Measurements from ENCODE around the gene SMNDC1. TPM values are rescaled to one million over a fixed set of nuclear protein-coding genes. Genes with fewer than 3 reads are reported as not detected.
A peak's percentile ranks its signal among the peaks of the same experiment; 100 is the strongest.

Gene SMNDC1
- total and polyA plus RNA-seq, 3 experiments from 2014 or later, result 17.7 to 60.1 (median 54.9) TPM

DNA sequence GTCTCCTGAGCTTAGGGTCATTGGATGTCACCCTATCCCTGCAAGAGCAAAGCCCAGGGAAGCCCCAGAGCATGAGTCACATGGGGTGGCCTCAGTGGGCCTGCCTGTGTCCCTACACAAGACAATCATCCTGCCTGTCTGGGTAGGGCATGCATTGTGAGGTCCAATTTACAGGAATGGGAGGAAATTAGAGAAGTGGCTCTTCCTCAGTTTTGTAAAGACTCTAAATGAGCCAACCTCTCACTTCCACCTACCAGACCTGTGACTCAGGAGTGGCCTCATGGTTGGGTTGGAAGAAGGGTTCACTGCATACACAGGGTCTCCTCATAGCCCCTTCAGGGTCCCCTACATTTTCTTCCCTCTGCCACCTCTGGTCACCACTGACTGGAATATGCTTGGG lies 43.6 kb upstream of the SMNDC1 start:
- no peaks in the 10 kb centered on the region for H3K36me3 ChIP-seq (ENCODE audit: insufficient read depth, low read length)
- Mint-ChIP-seq H3K36me3 (no peaks in the 10 kb centered on the region), H3K4me3 (no peak overlapping the region), H3K27me3 (peaks cover 0 to 1% of the 10 kb centered on the region in 2 donors), H3K27ac (no peak overlapping the region), H3K9me3 (no peaks in the 10 kb centered on the region), H3K4me1 (peaks cover 3 to 4% (median 3%) of the 10 kb centered on the region in 3 donors)
- ChIA-PET CTCF (no interaction called here), POLR2A (no interaction called here)
- no peak overlapping the region for H3K27ac ChIP-seq (ENCODE audit: low read depth, low read length)
- no peaks in the 10 kb centered on the region for H3K4me1 ChIP-seq (ENCODE audit: insufficient read depth, low read length)
- H3K4me3 ChIP-seq (ENCODE audit: low read length), result no peak overlapping the region
- H3K27me3 ChIP-seq (ENCODE audit: insufficient read depth, low read length, poor library complexity, severe bottlenecking), result no peaks in the 10 kb centered on the region
- DNase-seq, result no peak
- no peaks in the 10 kb centered on the region for H3K9me3 ChIP-seq (ENCODE audit: low read length)

DNA sequence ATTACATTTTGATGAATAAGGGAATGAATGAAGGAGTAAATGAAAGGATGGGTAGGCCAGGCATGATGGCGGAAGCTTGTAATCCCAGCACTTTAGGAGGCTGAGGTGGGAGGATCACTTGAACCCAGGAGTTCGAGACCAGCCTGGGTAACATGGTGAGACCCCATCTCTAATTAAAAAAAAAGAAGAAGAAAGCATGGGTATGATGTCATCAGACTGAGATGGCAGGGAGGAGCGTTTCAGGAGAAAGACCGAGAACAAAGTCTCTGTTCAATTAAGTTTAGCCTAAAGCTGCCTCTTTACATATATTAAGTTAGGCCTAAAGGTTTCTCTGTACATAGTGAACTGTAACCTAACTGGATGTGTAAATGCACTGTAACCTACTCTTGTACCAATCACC lies 42.2 kb upstream of the SMNDC1 start:
- Histone ChIP-seq H3K27ac (ENCODE audit: low read depth, low read length) (no peak overlapping the region), H3K36me3 (ENCODE audit: insufficient read depth, low read length) (no peaks in the 10 kb centered on the region), H3K4me1 (ENCODE audit: insufficient read depth, low read length) (no peaks in the 10 kb centered on the region), H3K27me3 (ENCODE audit: insufficient read depth, low read length, poor library complexity, severe bottlenecking) (no peaks in the 10 kb centered on the region), H3K4me3 (ENCODE audit: low read length) (no peak overlapping the region), H3K9me3 (ENCODE audit: low read length) (no peaks in the 10 kb centered on the region)
- Mint-ChIP-seq H3K27ac (no peak overlapping the region), H3K36me3 (no peaks in the 10 kb centered on the region), H3K27me3 (peaks cover 3 to 4% of the 10 kb centered on the region in 2 donors), H3K4me1 (no peaks in the 10 kb centered on the region), H3K9me3 (no peaks in the 10 kb centered on the region), H3K4me3 (no peak overlapping the region)
- ChIA-PET CTCF (no interaction called here), POLR2A (no interaction called here)
- DNase-seq, result no peak

DNA sequence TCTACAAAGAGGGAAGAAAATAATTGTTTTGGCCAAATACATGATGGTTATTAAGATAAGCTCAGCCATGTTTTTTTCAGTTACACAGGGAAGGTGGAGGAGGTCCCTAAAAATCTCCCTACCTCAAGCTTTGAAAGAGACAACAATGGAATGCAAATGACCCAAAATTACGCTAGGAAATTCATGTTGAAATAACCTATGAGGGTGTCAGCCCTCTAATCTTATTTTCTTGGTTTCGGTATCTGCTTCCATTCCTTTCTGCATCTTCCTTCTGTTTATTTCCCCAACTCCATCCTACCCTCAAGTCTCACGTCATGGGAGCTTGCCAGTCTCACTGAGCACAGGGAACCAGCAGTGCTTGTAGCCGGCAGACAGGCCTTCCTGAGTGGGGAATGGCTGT lies 40.6 kb upstream of the SMNDC1 start:
- H3K27me3 Mint-ChIP-seq, result peaks cover 3 to 7% of the 10 kb centered on the region in 2 donors
- ChIA-PET POLR2A (no interaction called here), CTCF (interaction anchor here (1.3 to 1.4 kb wide), 2 partner anchors 9 to 201 kb away, joined by 3 to 4 read pairs; no protein-coding TSS in a partner anchor)

DNA sequence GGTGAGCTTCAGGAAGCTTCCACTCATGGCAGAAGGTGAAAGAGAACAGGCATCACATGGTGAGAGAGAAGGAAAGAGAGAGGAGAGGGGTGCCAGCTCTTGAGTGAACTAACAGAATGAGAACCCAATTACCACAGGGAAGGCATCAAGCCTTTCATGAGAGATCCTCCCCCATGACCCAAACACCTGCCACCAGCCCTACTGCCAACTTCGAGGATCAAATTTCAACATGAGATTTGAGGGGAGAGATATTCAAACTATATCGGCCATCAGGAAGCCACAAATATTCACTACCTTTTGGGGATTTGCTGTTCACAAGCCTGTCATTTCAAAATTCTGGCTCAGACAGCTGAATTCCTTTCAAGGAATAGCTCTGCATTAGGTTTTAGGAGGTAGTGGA lies 39.9 kb upstream of the SMNDC1 start:
- Mint-ChIP-seq H3K9me3 (no peaks in the 10 kb centered on the region), H3K27me3 (peaks cover 3 to 11% of the 10 kb centered on the region in 2 donors)

More for the DNA sequence above, 40.6 kb upstream of the SMNDC1 start:
- Histone ChIP-seq H3K27me3 (ENCODE audit: insufficient read depth, low read length, poor library complexity, severe bottlenecking) (no peaks in the 10 kb centered on the region), H3K36me3 (ENCODE audit: insufficient read depth, low read length) (no peaks in the 10 kb centered on the region), H3K4me3 (ENCODE audit: low read length) (no peak overlapping the region), H3K27ac (ENCODE audit: low read depth, low read length) (no peak overlapping the region), H3K9me3 (ENCODE audit: low read length) (no peaks in the 10 kb centered on the region), H3K4me1 (ENCODE audit: insufficient read depth, low read length) (no peaks in the 10 kb centered on the region)
- Mint-ChIP-seq H3K9me3 (no peaks in the 10 kb centered on the region), H3K4me3 (no peak overlapping the region), H3K36me3 (no peaks in the 10 kb centered on the region), H3K27ac (peak overlapping the region in 1 of 8 donors; percentile 5), H3K4me1 (no peaks in the 10 kb centered on the region)
- no peak for DNase-seq

DNA sequence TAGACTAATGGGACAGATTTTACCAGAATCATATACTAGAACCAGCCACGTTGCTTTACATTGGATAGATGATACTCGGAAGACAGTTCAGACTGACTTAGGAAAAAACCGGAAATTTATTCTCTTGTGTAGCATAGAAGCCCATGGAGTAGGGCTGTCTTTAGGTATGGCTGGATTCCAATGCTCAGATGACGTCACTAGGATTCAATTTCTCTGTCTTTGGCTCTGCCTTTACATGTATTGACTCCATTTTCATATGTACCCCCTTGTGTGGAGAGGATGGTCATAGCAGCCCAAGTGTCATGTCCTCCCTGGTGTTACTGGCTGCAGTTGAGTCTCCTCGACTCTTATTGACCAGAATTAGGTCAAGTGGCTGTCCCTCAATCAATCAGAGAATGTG lies 39.2 kb upstream of the SMNDC1 start:
- Histone ChIP-seq H3K4me1 (ENCODE audit: insufficient read depth, low read length) (no peaks in the 10 kb centered on the region), H3K4me3 (ENCODE audit: low read length) (no peak overlapping the region), H3K27ac (ENCODE audit: low read depth, low read length) (no peak overlapping the region), H3K36me3 (ENCODE audit: insufficient read depth, low read length) (no peaks in the 10 kb centered on the region), H3K27me3 (ENCODE audit: insufficient read depth, low read length, poor library complexity, severe bottlenecking) (no peaks in the 10 kb centered on the region), H3K9me3 (ENCODE audit: low read length) (no peaks in the 10 kb centered on the region)
- Mint-ChIP-seq H3K36me3 (no peaks in the 10 kb centered on the region), H3K27me3 (peaks cover 3 to 11% of the 10 kb centered on the region in 2 donors), H3K4me3 (no peak overlapping the region), H3K27ac (no peak overlapping the region), H3K9me3 (no peaks in the 10 kb centered on the region), H3K4me1 (no peaks in the 10 kb centered on the region)
- ChIA-PET CTCF (interaction anchor here (1.4 kb wide), 1 partner anchor 11 kb away, joined by 4 read pairs; no protein-coding TSS in a partner anchor), POLR2A (no interaction called here)
- DNase-seq, result no peak

More for the DNA sequence above, 39.9 kb upstream of the SMNDC1 start:
- H3K4me3 Mint-ChIP-seq, result no peak overlapping the region
- Histone ChIP-seq H3K27ac (ENCODE audit: low read depth, low read length) (no peak overlapping the region), H3K36me3 (ENCODE audit: insufficient read depth, low read length) (no peaks in the 10 kb centered on the region), H3K4me1 (ENCODE audit: insufficient read depth, low read length) (no peaks in the 10 kb centered on the region), H3K27me3 (ENCODE audit: insufficient read depth, low read length, poor library complexity, severe bottlenecking) (no peaks in the 10 kb centered on the region), H3K9me3 (ENCODE audit: low read length) (no peaks in the 10 kb centered on the region), H3K4me3 (ENCODE audit: low read length) (no peak overlapping the region)
- H3K4me1 Mint-ChIP-seq, result no peaks in the 10 kb centered on the region
- no peak for DNase-seq
- ChIA-PET CTCF (interaction anchor here (1.4 kb wide), 1 partner anchor 10 kb away, joined by 4 read pairs; no protein-coding TSS in a partner anchor), POLR2A (no interaction called here)
- no peaks in the 10 kb centered on the region for H3K36me3 Mint-ChIP-seq
- no peak overlapping the region for H3K27ac Mint-ChIP-seq

DNA sequence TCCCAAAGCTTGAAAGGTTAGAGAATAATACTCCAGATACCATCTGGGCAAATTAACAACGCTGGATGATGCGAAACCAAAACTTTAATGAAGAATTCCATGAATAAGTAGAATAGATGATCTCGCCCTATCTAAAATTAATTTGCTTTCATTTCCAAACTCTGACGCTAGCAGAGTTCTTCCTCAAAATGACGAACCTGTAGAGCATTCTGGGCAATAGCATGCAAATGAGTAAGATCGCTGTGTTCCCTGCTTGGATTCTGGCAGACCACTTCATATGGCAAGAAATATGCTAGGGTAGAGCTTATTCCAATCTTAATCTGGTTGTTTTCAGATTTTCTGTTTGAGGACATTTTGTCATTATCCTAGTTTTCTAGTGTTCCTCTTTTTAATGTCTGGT lies 36.1 kb upstream of the SMNDC1 start:
- Mint-ChIP-seq H3K9me3 (no peaks in the 10 kb centered on the region), H3K36me3 (no peaks in the 10 kb centered on the region), H3K27me3 (peaks cover 3 to 11% of the 10 kb centered on the region in 2 donors), H3K4me3 (no peak overlapping the region), H3K27ac (no peak overlapping the region), H3K4me1 (peaks cover 0 to 4% (median 2%) of the 10 kb centered on the region in 3 donors)
- POLR2A ChIA-PET, result no interaction called here
- H3K9me3 ChIP-seq (ENCODE audit: low read length), result no peaks in the 10 kb centered on the region
- H3K4me3 ChIP-seq (ENCODE audit: low read length), result no peak overlapping the region
- CTCF ChIA-PET, result no interaction called here
- H3K4me1 ChIP-seq (ENCODE audit: insufficient read depth, low read length), result no peaks in the 10 kb centered on the region
- H3K36me3 ChIP-seq (ENCODE audit: insufficient read depth, low read length), result no peaks in the 10 kb centered on the region
- H3K27ac ChIP-seq (ENCODE audit: low read depth, low read length), result no peak overlapping the region
- DNase-seq, result no peak
- no peaks in the 10 kb centered on the region for H3K27me3 ChIP-seq (ENCODE audit: insufficient read depth, low read length, poor library complexity, severe bottlenecking)

DNA sequence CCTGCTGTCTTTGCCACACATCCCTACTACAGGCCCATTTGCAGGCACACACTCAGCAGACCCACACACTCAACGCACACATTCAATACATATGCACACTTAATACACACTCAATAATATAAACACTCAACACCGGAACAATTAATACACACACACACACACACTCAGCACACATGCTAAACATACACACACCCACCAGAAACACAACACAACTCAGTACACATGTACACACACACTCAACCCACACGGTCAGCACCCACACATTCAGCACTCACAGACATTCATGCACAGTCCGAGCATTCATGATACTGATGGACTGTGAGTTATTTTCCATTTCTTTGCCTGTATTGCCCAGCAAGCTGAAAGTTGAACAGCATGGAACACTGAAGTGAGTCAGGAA lies 35.4 kb upstream of the SMNDC1 start:
- no peaks in the 10 kb centered on the region for H3K36me3 Mint-ChIP-seq
- Histone ChIP-seq H3K27me3 (ENCODE audit: insufficient read depth, low read length, poor library complexity, severe bottlenecking) (no peaks in the 10 kb centered on the region), H3K9me3 (ENCODE audit: low read length) (no peaks in the 10 kb centered on the region), H3K4me1 (ENCODE audit: insufficient read depth, low read length) (no peaks in the 10 kb centered on the region), H3K36me3 (ENCODE audit: insufficient read depth, low read length) (no peaks in the 10 kb centered on the region), H3K4me3 (ENCODE audit: low read length) (no peak overlapping the region), H3K27ac (ENCODE audit: low read depth, low read length) (no peak overlapping the region)
- H3K4me1 Mint-ChIP-seq, result peaks cover 7 to 10% (median 9%) of the 10 kb centered on the region in 3 donors
- CTCF ChIA-PET, result no interaction called here
- POLR2A ChIA-PET, result no interaction called here
- no peak for DNase-seq
- H3K27ac Mint-ChIP-seq, result no peak overlapping the region
- H3K27me3 Mint-ChIP-seq, result peaks cover 3 to 11% of the 10 kb centered on the region in 2 donors
- H3K9me3 Mint-ChIP-seq, result no peaks in the 10 kb centered on the region
- H3K4me3 Mint-ChIP-seq, result no peak overlapping the region

DNA sequence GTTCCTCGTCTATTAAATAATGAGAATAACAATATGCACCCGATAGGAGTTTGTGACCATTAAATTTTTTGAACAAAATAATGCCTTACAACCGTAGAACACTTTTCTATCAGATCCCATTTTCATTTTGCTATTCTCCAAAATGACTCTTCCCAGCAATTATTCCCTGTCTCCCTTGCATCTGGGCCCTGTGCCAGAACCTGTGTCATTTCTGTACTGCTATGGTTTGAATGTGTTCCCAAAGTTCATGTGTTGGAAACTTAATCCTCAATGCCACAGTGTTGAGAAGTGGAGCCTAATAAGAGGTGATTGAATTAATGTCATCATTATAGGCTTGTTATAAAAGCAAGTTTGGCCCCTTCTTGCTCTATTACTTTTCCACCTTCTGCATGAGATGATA lies 33.2 kb upstream of the SMNDC1 start:
- Mint-ChIP-seq H3K4me1 (peaks cover 8 to 13% (median 9%) of the 10 kb centered on the region in 3 donors), H3K27me3 (peaks cover 0 to 11% of the 10 kb centered on the region in 2 donors), H3K9me3 (no peaks in the 10 kb centered on the region), H3K27ac (no peak overlapping the region), H3K36me3 (no peaks in the 10 kb centered on the region), H3K4me3 (no peak overlapping the region)
- Histone ChIP-seq H3K4me3 (ENCODE audit: low read length) (no peak overlapping the region), H3K27me3 (ENCODE audit: insufficient read depth, low read length, poor library complexity, severe bottlenecking) (no peaks in the 10 kb centered on the region), H3K9me3 (ENCODE audit: low read length) (no peaks in the 10 kb centered on the region), H3K27ac (ENCODE audit: low read depth, low read length) (no peak overlapping the region), H3K36me3 (ENCODE audit: insufficient read depth, low read length) (no peaks in the 10 kb centered on the region), H3K4me1 (ENCODE audit: insufficient read depth, low read length) (no peaks in the 10 kb centered on the region)
- DNase-seq, result no peak
- CTCF ChIA-PET, result no interaction called here
- POLR2A ChIA-PET, result no interaction called here

DNA sequence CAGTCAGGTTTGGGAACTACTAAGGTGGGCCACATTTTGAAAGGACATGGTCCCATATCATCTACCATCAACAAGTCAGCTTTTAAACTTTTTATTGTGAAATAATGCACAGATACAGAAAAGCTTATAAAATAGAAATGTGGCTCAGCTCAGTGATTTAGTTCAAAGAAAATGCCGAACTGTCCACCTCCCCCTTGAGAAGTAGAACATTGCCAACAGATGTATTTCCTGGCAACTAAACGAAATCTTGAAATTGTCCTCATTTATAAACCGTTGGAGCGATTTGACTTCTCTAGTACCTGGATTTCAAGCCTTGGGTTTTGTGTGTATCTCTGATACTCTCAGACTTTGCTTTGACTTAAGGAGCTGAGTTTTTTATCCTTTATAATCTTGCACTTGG lies 32.7 kb upstream of the SMNDC1 start:
- no peaks in the 10 kb centered on the region for H3K4me1 ChIP-seq (ENCODE audit: insufficient read depth, low read length)
- Mint-ChIP-seq H3K4me3 (no peak overlapping the region), H3K36me3 (no peaks in the 10 kb centered on the region), H3K27ac (no peak overlapping the region), H3K9me3 (no peaks in the 10 kb centered on the region), H3K4me1 (peaks cover 8 to 13% (median 9%) of the 10 kb centered on the region in 3 donors), H3K27me3 (peaks cover 0 to 7% of the 10 kb centered on the region in 2 donors)
- no peak for DNase-seq
- no peak overlapping the region for H3K4me3 ChIP-seq (ENCODE audit: low read length)
- H3K9me3 ChIP-seq (ENCODE audit: low read length), result no peaks in the 10 kb centered on the region
- H3K27me3 ChIP-seq (ENCODE audit: insufficient read depth, low read length, poor library complexity, severe bottlenecking), result no peaks in the 10 kb centered on the region
- ChIA-PET CTCF (no interaction called here), POLR2A (no interaction called here)
- H3K36me3 ChIP-seq (ENCODE audit: insufficient read depth, low read length), result no peaks in the 10 kb centered on the region
- H3K27ac ChIP-seq (ENCODE audit: low read depth, low read length), result no peak overlapping the region
